ENCODE measurements around the gene TSEN54. TPM values are rescaled to one million over a fixed set of nuclear protein-coding genes. Genes with fewer than 3 reads are reported as not detected.
"Not testable (repeated sequence)": the region's sequence is repeated elsewhere in the genome, so short reads cannot be mapped to it uniquely, and the experiment has no call there.

The TSEN54 gene
- polyA plus RNA-seq, 2 donors, result 25.1 to 31.5 TPM

- Histone ChIP-seq H3K27me3 (ENCODE audit: control insufficient read depth in 1 of 2, insufficient read depth in 2 of 2, low read length in 2 of 2) (no peaks in the 10 kb centered on the region), H3K27ac (ENCODE audit: low read depth in 2 of 2, low read length in 1 of 2) (peak overlapping the region; percentile 3 to 39), H3K4me3 (ENCODE audit: low read depth in 1 of 2, low read length in 2 of 2) (no peak overlapping the region), H3K9me3 (ENCODE audit: control insufficient read depth in 2 of 2, insufficient read depth in 1 of 2, low read depth in 1 of 2, low read length in 1 of 2) (no peaks in the 10 kb centered on the region), H3K4me1 (ENCODE audit: control insufficient read depth in 2 of 2, insufficient read depth in 2 of 2, low read length in 1 of 2) (no peaks in the 10 kb centered on the region), H3K36me3 (ENCODE audit: control insufficient read depth in 2 of 2, insufficient read depth in 2 of 2, low read length in 1 of 2) (peaks cover 8 to 21% of the 10 kb centered on the region in 2 donors)
- 62 to 63% methylated on average over 8 of the region's 8 CpGs for WGBS, 2 donors
Observed at GRCh38 chr17:75476271-75476671, 40.1 kb upstream of the TSEN54 start.

- H3K4me3 ChIP-seq (ENCODE audit: low read depth in 1 of 2, low read length in 2 of 2), result no peak overlapping the region
- no peaks in the 10 kb centered on the region for H3K27me3 ChIP-seq (ENCODE audit: control insufficient read depth in 1 of 2, insufficient read depth in 2 of 2, low read length in 2 of 2)
- WGBS, 2 donors, result 66 to 67% methylated on average over 11 of the region's 11 CpGs
- H3K4me1 ChIP-seq (ENCODE audit: control insufficient read depth in 2 of 2, insufficient read depth in 2 of 2, low read length in 1 of 2), result no peaks in the 10 kb centered on the region
- H3K27ac ChIP-seq (ENCODE audit: low read depth in 2 of 2, low read length in 1 of 2), result peak overlapping the region in 1 of 2 donors; percentile 13
- H3K9me3 ChIP-seq (ENCODE audit: control insufficient read depth in 2 of 2, insufficient read depth in 1 of 2, low read depth in 1 of 2, low read length in 1 of 2), result no peaks in the 10 kb centered on the region
- peaks cover 8 to 21% of the 10 kb centered on the region in 2 donors for H3K36me3 ChIP-seq (ENCODE audit: control insufficient read depth in 2 of 2, insufficient read depth in 2 of 2, low read length in 1 of 2)
Observed at GRCh38 chr17:75476752-75477489, 39.4 kb upstream of the TSEN54 start.

GRCh38 chr17:75477490-75477862 is 38.9 kb upstream of the TSEN54 start:
- WGBS, 2 donors, result 86 to 90% methylated on average over 11 of the region's 11 CpGs

GRCh38 chr17:75478508-75478907 is 37.8 kb upstream of the TSEN54 start:
- H3K27ac ChIP-seq (ENCODE audit: low read depth in 2 of 2, low read length in 1 of 2), result no peak overlapping the region
- peaks cover 0 to 9% of the 10 kb centered on the region in 2 donors for H3K36me3 ChIP-seq (ENCODE audit: control insufficient read depth in 2 of 2, insufficient read depth in 2 of 2, low read length in 1 of 2)
- no peak overlapping the region for H3K4me3 ChIP-seq (ENCODE audit: low read depth in 1 of 2, low read length in 2 of 2)
- H3K9me3 ChIP-seq (ENCODE audit: control insufficient read depth in 2 of 2, insufficient read depth in 1 of 2, low read depth in 1 of 2, low read length in 1 of 2), result no peaks in the 10 kb centered on the region
- H3K27me3 ChIP-seq (ENCODE audit: control insufficient read depth in 1 of 2, insufficient read depth in 2 of 2, low read length in 2 of 2), result no peaks in the 10 kb centered on the region
- 83 to 85% methylated on average over 7 of the region's 7 CpGs for WGBS, 2 donors
- H3K4me1 ChIP-seq (ENCODE audit: control insufficient read depth in 2 of 2, insufficient read depth in 2 of 2, low read length in 1 of 2), result no peaks in the 10 kb centered on the region

More at GRCh38 chr17:75477490-75477862, 38.9 kb upstream of the TSEN54 start:
- peaks cover 7 to 16% of the 10 kb centered on the region in 2 donors for H3K36me3 ChIP-seq (ENCODE audit: control insufficient read depth in 2 of 2, insufficient read depth in 2 of 2, low read length in 1 of 2)
- H3K4me3 ChIP-seq (ENCODE audit: low read depth in 1 of 2, low read length in 2 of 2); H3K27ac ChIP-seq (ENCODE audit: low read depth in 2 of 2, low read length in 1 of 2); H3K27me3 ChIP-seq (ENCODE audit: control insufficient read depth in 1 of 2, insufficient read depth in 2 of 2, low read length in 2 of 2); H3K4me1 ChIP-seq (ENCODE audit: control insufficient read depth in 2 of 2, insufficient read depth in 2 of 2, low read length in 1 of 2); H3K9me3 ChIP-seq (ENCODE audit: control insufficient read depth in 2 of 2, insufficient read depth in 1 of 2, low read depth in 1 of 2, low read length in 1 of 2): not testable (repeated sequence)

GRCh38 chr17:75480281-75480680 is 36.0 kb upstream of the TSEN54 start:
- no peak overlapping the region for H3K4me3 ChIP-seq (ENCODE audit: low read depth in 1 of 2, low read length in 2 of 2)
- no peaks in the 10 kb centered on the region for H3K4me1 ChIP-seq (ENCODE audit: control insufficient read depth in 2 of 2, insufficient read depth in 2 of 2, low read length in 1 of 2)
- WGBS, 2 donors, result 94 to 96% methylated on average over 6 of the region's 6 CpGs
- no peaks in the 10 kb centered on the region for H3K9me3 ChIP-seq (ENCODE audit: control insufficient read depth in 2 of 2, insufficient read depth in 1 of 2, low read depth in 1 of 2, low read length in 1 of 2)
- peaks cover 0 to 1% of the 10 kb centered on the region in 2 donors for H3K36me3 ChIP-seq (ENCODE audit: control insufficient read depth in 2 of 2, insufficient read depth in 2 of 2, low read length in 1 of 2)
- no peak overlapping the region for H3K27ac ChIP-seq (ENCODE audit: low read depth in 2 of 2, low read length in 1 of 2)
- no peaks in the 10 kb centered on the region for H3K27me3 ChIP-seq (ENCODE audit: control insufficient read depth in 1 of 2, insufficient read depth in 2 of 2, low read length in 2 of 2)

- Histone ChIP-seq H3K27me3 (ENCODE audit: control insufficient read depth in 1 of 2, insufficient read depth in 2 of 2, low read length in 2 of 2) (no peaks in the 10 kb centered on the region), H3K4me1 (ENCODE audit: control insufficient read depth in 2 of 2, insufficient read depth in 2 of 2, low read length in 1 of 2) (no peaks in the 10 kb centered on the region), H3K36me3 (ENCODE audit: control insufficient read depth in 2 of 2, insufficient read depth in 2 of 2, low read length in 1 of 2) (no peaks in the 10 kb centered on the region), H3K9me3 (ENCODE audit: control insufficient read depth in 2 of 2, insufficient read depth in 1 of 2, low read depth in 1 of 2, low read length in 1 of 2) (no peaks in the 10 kb centered on the region), H3K27ac (ENCODE audit: low read depth in 2 of 2, low read length in 1 of 2) (no peak overlapping the region), H3K4me3 (ENCODE audit: low read depth in 1 of 2, low read length in 2 of 2) (no peak overlapping the region)
- 58 to 70% methylated on average over 13 of the region's 13 CpGs for WGBS, 2 donors
Observed at GRCh38 chr17:75481194-75482068, 34.9 kb upstream of the TSEN54 start.

- 85% methylated on average over 16 of the region's 16 CpGs for WGBS, 2 donors
Observed at GRCh38 chr17:75482098-75482942, 34.0 kb upstream of the TSEN54 start.

GRCh38 chr17:75485688-75486087 is 30.6 kb upstream of the TSEN54 start:
- no peaks in the 10 kb centered on the region for H3K4me1 ChIP-seq (ENCODE audit: control insufficient read depth in 2 of 2, insufficient read depth in 2 of 2, low read length in 1 of 2)
- WGBS, 2 donors, result 89 to 91% methylated on average over 12 of the region's 12 CpGs
- no peak overlapping the region for H3K27ac ChIP-seq (ENCODE audit: low read depth in 2 of 2, low read length in 1 of 2)
- H3K36me3 ChIP-seq (ENCODE audit: control insufficient read depth in 2 of 2, insufficient read depth in 2 of 2, low read length in 1 of 2), result peaks cover 0 to 7% of the 10 kb centered on the region in 2 donors
- no peaks in the 10 kb centered on the region for H3K9me3 ChIP-seq (ENCODE audit: control insufficient read depth in 2 of 2, insufficient read depth in 1 of 2, low read depth in 1 of 2, low read length in 1 of 2)
- H3K4me3 ChIP-seq (ENCODE audit: low read depth in 1 of 2, low read length in 2 of 2), result no peak overlapping the region
- H3K27me3 ChIP-seq (ENCODE audit: control insufficient read depth in 1 of 2, insufficient read depth in 2 of 2, low read length in 2 of 2), result no peaks in the 10 kb centered on the region

More at GRCh38 chr17:75482098-75482942, 34.0 kb upstream of the TSEN54 start:
- no peaks in the 10 kb centered on the region for H3K27me3 ChIP-seq (ENCODE audit: control insufficient read depth in 1 of 2, insufficient read depth in 2 of 2, low read length in 2 of 2)
- no peak overlapping the region for H3K4me3 ChIP-seq (ENCODE audit: low read depth in 1 of 2, low read length in 2 of 2)
- no peaks in the 10 kb centered on the region for H3K4me1 ChIP-seq (ENCODE audit: control insufficient read depth in 2 of 2, insufficient read depth in 2 of 2, low read length in 1 of 2)
- peaks cover 0 to 3% of the 10 kb centered on the region in 2 donors for H3K36me3 ChIP-seq (ENCODE audit: control insufficient read depth in 2 of 2, insufficient read depth in 2 of 2, low read length in 1 of 2)
- H3K9me3 ChIP-seq (ENCODE audit: control insufficient read depth in 2 of 2, insufficient read depth in 1 of 2, low read depth in 1 of 2, low read length in 1 of 2), result no peaks in the 10 kb centered on the region
- no peak overlapping the region for H3K27ac ChIP-seq (ENCODE audit: low read depth in 2 of 2, low read length in 1 of 2)

GRCh38 chr17:75486151-75486550 is 30.2 kb upstream of the TSEN54 start:
- H3K4me1 ChIP-seq (ENCODE audit: control insufficient read depth in 2 of 2, insufficient read depth in 2 of 2, low read length in 1 of 2), result no peaks in the 10 kb centered on the region
- peaks cover 0 to 11% of the 10 kb centered on the region in 2 donors for H3K36me3 ChIP-seq (ENCODE audit: control insufficient read depth in 2 of 2, insufficient read depth in 2 of 2, low read length in 1 of 2)
- WGBS, 2 donors, result 91 to 93% methylated on average over 14 of the region's 14 CpGs
- H3K27ac ChIP-seq (ENCODE audit: low read depth in 2 of 2, low read length in 1 of 2), result no peak overlapping the region
- no peaks in the 10 kb centered on the region for H3K27me3 ChIP-seq (ENCODE audit: control insufficient read depth in 1 of 2, insufficient read depth in 2 of 2, low read length in 2 of 2)
- H3K4me3 ChIP-seq (ENCODE audit: low read depth in 1 of 2, low read length in 2 of 2), result no peak overlapping the region
- H3K9me3 ChIP-seq (ENCODE audit: control insufficient read depth in 2 of 2, insufficient read depth in 1 of 2, low read depth in 1 of 2, low read length in 1 of 2), result no peaks in the 10 kb centered on the region

Data from esophagus (tissue), 2 donors.